CD4-positive, CD25-positive, alpha-beta regulatory T cell (primary cell): ENCODE results near the gene MPG. TPM values are rescaled to one million over a fixed set of nuclear protein-coding genes. Genes with fewer than 3 reads are reported as not detected.

Experiments
- ATAC-seq, 2 donors: fragments of 150-1000 bp; cut with Tn5 transposase; one replicate each; pipeline ENCODE4 v1.10.0; 2021; ENCODE audit warnings: low read depth in 2 of 2, moderate number of reproducible peaks in 2 of 2, moderate library complexity in 1 of 2
- DNase-seq, 3 donors: peaks; one replicate each; pipeline versions ENCODE4 v3.0.0 to v3.0.0-alpha.2; 2012 to 2022; ENCODE audit warnings: mixed read lengths in 1 of 3
- H3K27ac ChIP-seq: one replicate; pipeline ENCODE4 v1.7.0; 2013; ENCODE audit warnings: mild to moderate bottlenecking, low read length; ENCODE audit not compliant: insufficient read depth, poor library complexity, severe bottlenecking
- H3K27me3 ChIP-seq: one replicate; pipeline ENCODE4 v1.7.0; 2013; ENCODE audit warnings: low read length; ENCODE audit not compliant: control insufficient read depth, insufficient read depth
- H3K36me3 ChIP-seq: one replicate; pipeline ENCODE4 v1.7.0; 2013; ENCODE audit warnings: mild to moderate bottlenecking, low read length, moderate library complexity; ENCODE audit not compliant: control insufficient read depth, insufficient read depth
- H3K4me1 ChIP-seq: 2 replicates; pipeline ENCODE4 v1.7.0; 2013; ENCODE audit warnings: mild to moderate bottlenecking, low read length; ENCODE audit not compliant: insufficient read depth, control insufficient read depth, poor library complexity, severe bottlenecking
- H3K4me3 ChIP-seq: one replicate; pipeline ENCODE4 v1.7.0; 2013; ENCODE audit warnings: low read depth, mild to moderate bottlenecking, low read length, moderate library complexity
- H3K9me3 ChIP-seq, 2 experiments: 1 replicate in 1 of 2; 2 replicates in 1 of 2; pipeline ENCODE4 v1.7.0; 2013; ENCODE audit warnings: low read length in 2 of 2, mild to moderate bottlenecking in 1 of 2, moderate library complexity in 1 of 2; ENCODE audit not compliant: control insufficient read depth in 2 of 2
- H3K27ac Mint-ChIP-seq, 3 donors: one replicate each; pipeline ENCODE4 v1.8.0; 2020 to 2022; ENCODE audit warnings: mild to moderate bottlenecking in 3 of 3, mixed read lengths in 3 of 3, moderate library complexity in 2 of 3
- H3K27me3 Mint-ChIP-seq: one replicate; pipeline ENCODE4 v1.8.0; 2022; ENCODE audit warnings: mild to moderate bottlenecking, mixed read lengths
- H3K36me3 Mint-ChIP-seq: one replicate; pipeline ENCODE4 v1.8.0; 2020; ENCODE audit warnings: mixed read lengths
- H3K4me1 Mint-ChIP-seq, 4 donors: one replicate each; pipeline ENCODE4 v1.8.0; 2020 to 2022; ENCODE audit warnings: mixed read lengths in 4 of 4, mild to moderate bottlenecking in 1 of 4
- H3K4me3 Mint-ChIP-seq, 4 donors: one replicate each; pipeline ENCODE4 v1.8.0; 2020 to 2022; ENCODE audit warnings: mild to moderate bottlenecking in 4 of 4, mixed read lengths in 4 of 4, moderate library complexity in 3 of 4
- H3K9me3 Mint-ChIP-seq, 7 donors: one replicate each; pipeline ENCODE4 v1.8.0; 2020 to 2022; ENCODE audit warnings: mixed read lengths in 7 of 7, mild to moderate bottlenecking in 3 of 7, moderate library complexity in 2 of 7
- polyA plus RNA-seq, 4 donors: library from polyadenylated mRNA; unstranded; fragments of 300-500 nt; fragmentation: Illumina TruSeq; gene quantifications; one replicate each; pipeline ENCODE4 v1.2.3, GENCODE V29; 2021
- total RNA-seq: library from RNA; stranded (reverse); gene quantifications from one replicate; pipeline ENCODE4 v1.2.3, GENCODE V29; 2022

MPG gene
- total and polyA plus RNA-seq, 5 donors from 2014 or later: 29.2 to 82.7 (median 81.2) TPM

- Mint-ChIP-seq H3K4me3 (peak overlapping the region; percentile 95 to 99 (median 99)), H3K27me3 (no peaks in the 10 kb centered on the region), H3K36me3 (peaks cover 18% of the 10 kb centered on the region), H3K4me1 (peaks cover 12 to 39% (median 24%) of the 10 kb centered on the region in 4 donors), H3K27ac (peak overlapping the region in 2 of 3 donors; percentile 92 to 96), H3K9me3 (no peaks in the 10 kb centered on the region)
- Histone ChIP-seq H3K4me3 (peak overlapping the region; percentile 61), H3K4me1 (peaks cover 27% of the 10 kb centered on the region), H3K36me3 (peaks cover 19% of the 10 kb centered on the region), H3K27ac (peak overlapping the region; percentile 57), H3K9me3 (no peaks in the 10 kb centered on the region), H3K27me3 (no peaks in the 10 kb centered on the region)
- DNase-seq: no peak
- ATAC-seq: no peak
Measured at GRCh38 chr16:54237-54581, 23.8 kb upstream of the MPG start.

- Mint-ChIP-seq H3K4me3 (peak overlapping the region; percentile 22 to 90 (median 66)), H3K27ac (no peak overlapping the region), H3K9me3 (no peaks in the 10 kb centered on the region), H3K27me3 (no peaks in the 10 kb centered on the region), H3K4me1 (peaks cover 12 to 32% (median 21%) of the 10 kb centered on the region in 4 donors), H3K36me3 (peaks cover 13% of the 10 kb centered on the region)
- Histone ChIP-seq H3K4me3 (no peak overlapping the region), H3K9me3 (no peaks in the 10 kb centered on the region), H3K27me3 (no peaks in the 10 kb centered on the region), H3K36me3 (peaks cover 9% of the 10 kb centered on the region), H3K4me1 (peaks cover 27% of the 10 kb centered on the region), H3K27ac (no peak overlapping the region)
- no peak for DNase-seq
- no peak for ATAC-seq
Measured at GRCh38 chr16:55571-56136, 22.4 kb upstream of the MPG start.

- Mint-ChIP-seq H3K4me3 (peak overlapping the region in 3 of 4 donors; percentile 63 to 90 (median 68)), H3K36me3 (peaks cover 6% of the 10 kb centered on the region), H3K27ac (no peak overlapping the region)
Measured at GRCh38 chr16:56231-56927, 21.6 kb upstream of the MPG start.

GRCh38 chr16:57711-58110 lies 20.3 kb upstream of the MPG start:
- Mint-ChIP-seq H3K36me3 (peaks cover 4% of the 10 kb centered on the region), H3K27ac (no peak overlapping the region), H3K27me3 (no peaks in the 10 kb centered on the region), H3K9me3 (no peaks in the 10 kb centered on the region), H3K4me1 (peaks cover 2 to 20% (median 10%) of the 10 kb centered on the region in 4 donors), H3K4me3 (no peak overlapping the region)
- peaks cover 6% of the 10 kb centered on the region for H3K36me3 ChIP-seq
- no peak for ATAC-seq
- H3K9me3 ChIP-seq: no peaks in the 10 kb centered on the region
- DNase-seq: no peak
- peaks cover 10% of the 10 kb centered on the region for H3K4me1 ChIP-seq
- H3K27ac ChIP-seq: no peak overlapping the region
- no peak overlapping the region for H3K4me3 ChIP-seq
- H3K27me3 ChIP-seq: no peaks in the 10 kb centered on the region

More at GRCh38 chr16:56231-56927, 21.6 kb upstream of the MPG start:
- Histone ChIP-seq H3K9me3 (no peaks in the 10 kb centered on the region), H3K4me3 (no peak overlapping the region), H3K4me1 (peaks cover 23% of the 10 kb centered on the region), H3K36me3 (peaks cover 6% of the 10 kb centered on the region), H3K27me3 (no peaks in the 10 kb centered on the region), H3K27ac (no peak overlapping the region)
- no peak for ATAC-seq
- peaks cover 6 to 25% (median 14%) of the 10 kb centered on the region in 4 donors for H3K4me1 Mint-ChIP-seq
- no peaks in the 10 kb centered on the region for H3K27me3 Mint-ChIP-seq
- no peak for DNase-seq
- no peaks in the 10 kb centered on the region for H3K9me3 Mint-ChIP-seq

GRCh38 chr16:58491-59439 lies 19.3 kb upstream of the MPG start:
- no peak overlapping the region for H3K27ac ChIP-seq
- Mint-ChIP-seq H3K4me3 (no peak overlapping the region), H3K9me3 (no peaks in the 10 kb centered on the region), H3K36me3 (peaks cover 4% of the 10 kb centered on the region), H3K4me1 (peaks cover 0 to 10% (median 5%) of the 10 kb centered on the region in 4 donors), H3K27ac (no peak overlapping the region), H3K27me3 (peaks cover 4% of the 10 kb centered on the region)
- H3K4me1 ChIP-seq: peaks cover 10% of the 10 kb centered on the region
- H3K27me3 ChIP-seq: no peaks in the 10 kb centered on the region
- no peak overlapping the region for H3K4me3 ChIP-seq
- ATAC-seq (no peak), DNase-seq (no peak)
- H3K9me3 ChIP-seq: no peaks in the 10 kb centered on the region
- peaks cover 6% of the 10 kb centered on the region for H3K36me3 ChIP-seq

GRCh38 chr16:59440-60059 lies 18.5 kb upstream of the MPG start:
- no peak overlapping the region for H3K27ac Mint-ChIP-seq
- H3K4me1 Mint-ChIP-seq: peaks cover 0 to 5% (median under 1%) of the 10 kb centered on the region in 4 donors
- peak overlapping the region in 1 of 4 donors; percentile 32 for H3K4me3 Mint-ChIP-seq

GRCh38 chr16:60166-60565 lies 17.9 kb upstream of the MPG start:
- no peak for ATAC-seq
- Histone ChIP-seq H3K27ac (no peak overlapping the region), H3K9me3 (no peaks in the 10 kb centered on the region), H3K4me1 (no peaks in the 10 kb centered on the region), H3K27me3 (no peaks in the 10 kb centered on the region), H3K4me3 (no peak overlapping the region), H3K36me3 (peaks cover 6% of the 10 kb centered on the region)
- peaks cover 5% of the 10 kb centered on the region for H3K27me3 Mint-ChIP-seq
- no peak for DNase-seq
- peak overlapping the region in 1 of 4 donors; percentile 32 for H3K4me3 Mint-ChIP-seq
- peaks cover 0 to 3% (median 0%) of the 10 kb centered on the region in 4 donors for H3K4me1 Mint-ChIP-seq
- H3K36me3 Mint-ChIP-seq: peaks cover 4% of the 10 kb centered on the region
- H3K27ac Mint-ChIP-seq: no peak overlapping the region
- H3K9me3 Mint-ChIP-seq: no peaks in the 10 kb centered on the region

More at GRCh38 chr16:59440-60059, 18.5 kb upstream of the MPG start:
- Mint-ChIP-seq H3K27me3 (peaks cover 4% of the 10 kb centered on the region), H3K9me3 (no peaks in the 10 kb centered on the region), H3K36me3 (peaks cover 4% of the 10 kb centered on the region)
- Histone ChIP-seq H3K9me3 (no peaks in the 10 kb centered on the region), H3K4me1 (peaks cover 2% of the 10 kb centered on the region), H3K27me3 (no peaks in the 10 kb centered on the region), H3K27ac (no peak overlapping the region), H3K36me3 (peaks cover 6% of the 10 kb centered on the region), H3K4me3 (no peak overlapping the region)
- ATAC-seq (no peak), DNase-seq (no peak)
